Right lobe of liver (tissue), 6 donors: ENCODE results near the gene DPAGT1. TPM values are rescaled to one million over a fixed set of nuclear protein-coding genes. Genes with fewer than 3 reads are reported as not detected.

Experiments
- ATAC-seq, 4 donors: fragments of 200-7000 bp; cut with Tn5 transposase; one replicate each; pipeline ENCODE4 v1.9.1; 2020; ENCODE audit warnings: mild to moderate bottlenecking in 4 of 4, moderate library complexity in 4 of 4
- DNase-seq, 3 donors: peaks; one replicate each; pipeline ENCODE4 v3.0.0-alpha.2; 2020
- H3K27ac ChIP-seq, 3 donors: fragments of 200-600 bp; one replicate each; pipeline ENCODE4 v1.8.0; 2022
- H3K27me3 ChIP-seq, 2 donors: fragments of 200-600 bp; one replicate each; pipeline ENCODE4 v1.8.0; 2022
- H3K36me3 ChIP-seq, 4 donors: fragments of 200-600 bp; sonication (generic) in 1 of 4; one replicate each; pipeline versions ENCODE4 v1.5.1 to v1.8.0; 2017 to 2022; ENCODE audit warnings: control low read depth in 1 of 4
- H3K4me1 ChIP-seq, 4 donors: fragments of 200-600 bp; sonication (generic) in 1 of 4; one replicate each; pipeline versions ENCODE4 v1.5.1 to v1.8.0; 2017 to 2022; ENCODE audit warnings: control low read depth in 1 of 4
- H3K4me3 ChIP-seq, 3 donors: fragments of 200-600 bp; one replicate each; pipeline ENCODE4 v1.8.0; 2022
- H3K9me3 ChIP-seq, 4 donors: fragments of 200-600 bp; sonication (generic) in 1 of 4; one replicate each; pipeline versions ENCODE4 v1.5.1 to v1.8.0; 2017 to 2022; ENCODE audit warnings: control low read depth in 1 of 4
- POLR2A ChIP-seq: fragments of 450-650 bp; IDR thresholded peaks from one replicate; pipeline ENCODE4 v1.6.1; 2017; ENCODE audit warnings: antibody characterized with exemption, mild to moderate bottlenecking
- WGBS: methylation state at CpG from one replicate; pipeline ENCODE4 v1.1.6; 2018; ENCODE audit warnings: low coverage, low lambda C conversion rate; ENCODE audit not compliant: insufficient coverage; ENCODE audit errors: missing lambda C conversion rate; 5-methylcytosine and 5-hydroxymethylcytosine counted together
- intact Hi-C, 2 donors: fragments of 100-400 bp; cut with DNase I; formaldehyde crosslinking; loops; one replicate each; pipeline versions ENCODE4 v1.11.2 to v1.14.1; 2022
- total RNA-seq, 6 experiments: library from RNA; depleted of rRNA in 2 of 6; stranded (reverse); fragments of >200 nt in 2 of 6; fragmentation: NEBNext Ultra II Directional in 3 of 6; extraction: Animal tissue kit (Norgen Biotek cat#: 25700) in 3 of 6; gene quantifications; one replicate each; pipeline versions ENCODE4 v1.1.0 to v1.2.4, GENCODE V29; 2016 to 2023
- TF ChIP-seq, protein P1 (sequence below), 4 donors: fragments of 200-600 bp in 3 of 4; fragments of 450-650 bp in 1 of 4; IDR thresholded peaks; one replicate each; pipeline versions ENCODE4 v1.5.1 to v1.8.0; 2016 to 2022; ENCODE audit warnings: antibody characterized with exemption in 4 of 4, mild to moderate bottlenecking in 2 of 4
- donor health status: DM: no; HTN: yes; CAD: no.
- donor health status: DM: no; HTN: no; CAD: no.
- donor health status: DM: no; HTN: no; CAD: no.
- donor health status: DM: no; HTN: yes; CAD: no.
- donor health status: DM: no; HTN: yes; CAD: no.

DPAGT1 gene
- total RNA-seq, 6 experiments from 2014 or later = 29.8 to 55.5 (median 41.6) TPM

DNA sequence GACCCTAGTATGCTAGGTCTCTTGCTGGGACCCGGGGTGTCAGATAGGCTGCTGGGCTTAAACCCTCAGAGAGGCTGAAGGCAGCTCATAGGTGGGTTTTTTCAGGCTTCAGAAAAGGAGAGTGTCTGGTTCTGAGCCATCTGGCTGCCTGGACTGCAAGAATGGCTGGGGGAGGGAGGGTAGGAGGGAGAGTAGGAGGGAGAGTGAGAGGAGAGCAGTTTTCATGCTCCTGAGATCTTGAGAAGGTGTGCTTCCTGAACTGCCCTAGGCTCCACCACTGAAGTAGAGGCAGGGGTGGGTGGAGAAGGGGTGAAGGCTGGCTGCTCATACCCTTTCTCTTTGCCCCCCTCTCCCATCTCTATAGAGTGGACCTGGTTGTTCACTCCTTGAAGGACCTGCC lies 12.3 kb downstream of the DPAGT1 start:
- Histone ChIP-seq H3K27me3 (no peaks in the 10 kb centered on the region), H3K9me3 (no peaks in the 10 kb centered on the region), H3K27ac (no peak overlapping the region), H3K4me3 (no peak overlapping the region), H3K36me3 (no peaks in the 10 kb centered on the region), H3K4me1 (peaks cover 0 to 25% (median 11%) of the 10 kb centered on the region in 4 donors)
- TF ChIP-seq, protein P1, sequence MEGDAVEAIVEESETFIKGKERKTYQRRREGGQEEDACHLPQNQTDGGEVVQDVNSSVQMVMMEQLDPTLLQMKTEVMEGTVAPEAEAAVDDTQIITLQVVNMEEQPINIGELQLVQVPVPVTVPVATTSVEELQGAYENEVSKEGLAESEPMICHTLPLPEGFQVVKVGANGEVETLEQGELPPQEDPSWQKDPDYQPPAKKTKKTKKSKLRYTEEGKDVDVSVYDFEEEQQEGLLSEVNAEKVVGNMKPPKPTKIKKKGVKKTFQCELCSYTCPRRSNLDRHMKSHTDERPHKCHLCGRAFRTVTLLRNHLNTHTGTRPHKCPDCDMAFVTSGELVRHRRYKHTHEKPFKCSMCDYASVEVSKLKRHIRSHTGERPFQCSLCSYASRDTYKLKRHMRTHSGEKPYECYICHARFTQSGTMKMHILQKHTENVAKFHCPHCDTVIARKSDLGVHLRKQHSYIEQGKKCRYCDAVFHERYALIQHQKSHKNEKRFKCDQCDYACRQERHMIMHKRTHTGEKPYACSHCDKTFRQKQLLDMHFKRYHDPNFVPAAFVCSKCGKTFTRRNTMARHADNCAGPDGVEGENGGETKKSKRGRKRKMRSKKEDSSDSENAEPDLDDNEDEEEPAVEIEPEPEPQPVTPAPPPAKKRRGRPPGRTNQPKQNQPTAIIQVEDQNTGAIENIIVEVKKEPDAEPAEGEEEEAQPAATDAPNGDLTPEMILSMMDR (IDR thresholded peaks at IDR 0.05) = no peak
- TF ChIP-seq POLR2A = no peak
- DNase-seq (no peak), ATAC-seq (no peak)
- intact Hi-C loops = no loop called here
- WGBS = 86% methylated on average over 1 of the region's 1 CpG

DNA sequence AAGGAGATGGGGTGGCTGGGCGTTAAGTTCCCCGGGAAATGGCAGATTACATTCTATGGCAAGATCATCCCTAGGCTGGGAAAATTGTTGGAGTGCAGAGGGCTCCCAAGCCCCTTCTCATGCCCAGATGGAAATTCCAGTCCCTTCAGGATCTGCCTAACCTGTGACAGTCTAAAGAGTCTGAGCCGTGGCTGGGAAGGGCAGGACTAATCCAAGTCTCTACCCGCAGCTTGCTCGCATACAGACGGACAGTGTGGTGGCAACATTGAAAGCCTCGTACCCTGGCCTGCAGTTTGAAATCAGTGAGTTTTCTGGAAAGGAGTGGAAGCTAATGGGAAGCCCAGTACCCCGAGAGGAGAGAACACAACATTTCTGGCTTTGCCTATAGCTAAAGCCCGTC lies 13.2 kb downstream of the DPAGT1 start:
- Histone ChIP-seq H3K9me3 (no peaks in the 10 kb centered on the region), H3K27me3 (no peaks in the 10 kb centered on the region), H3K4me3 (no peak overlapping the region), H3K4me1 (peaks cover 0 to 19% (median 8%) of the 10 kb centered on the region in 4 donors), H3K27ac (no peak overlapping the region), H3K36me3 (no peaks in the 10 kb centered on the region)
- ATAC-seq (no peak), DNase-seq (no peak)
- WGBS = 87% methylated on average over 3 of the region's 9 CpGs
- TF ChIP-seq, protein P1 (IDR thresholded peaks at IDR 0.05) = no peak
- no peak for TF ChIP-seq POLR2A
- intact Hi-C loops = no loop called here

DNA sequence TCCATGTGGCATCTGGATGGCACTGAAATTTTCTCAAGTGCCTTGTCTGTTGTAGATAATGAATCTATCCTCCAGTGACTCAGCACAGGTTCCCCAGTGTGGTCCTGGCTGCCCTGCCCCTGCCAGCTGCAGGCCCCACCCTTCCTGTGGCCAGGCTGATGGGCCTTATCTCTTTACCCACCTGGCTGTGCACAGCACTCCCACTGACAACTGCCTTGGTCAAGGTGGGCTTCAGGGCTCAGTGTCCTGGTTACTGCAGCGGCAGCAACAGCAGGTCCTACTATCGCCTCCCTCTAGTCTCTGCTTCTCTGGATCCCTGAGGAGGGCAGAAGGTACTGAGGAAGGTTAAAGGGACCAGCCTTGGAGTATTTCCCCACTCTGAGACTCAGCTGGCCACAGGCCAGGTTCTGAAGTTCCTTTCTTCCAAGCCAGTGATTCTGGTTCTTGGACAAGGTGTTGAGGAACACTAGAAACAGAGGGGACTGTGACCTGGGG lies 13.9 kb downstream of the DPAGT1 start:
- ATAC-seq (no peak), DNase-seq (no peak)
- WGBS = 92% methylated on average over 2 of the region's 2 CpGs
- TF ChIP-seq, protein P1 (IDR thresholded peaks at IDR 0.05) = no peak
- no peak for TF ChIP-seq POLR2A
- no peaks in the 10 kb centered on the region for H3K9me3 ChIP-seq
- H3K27me3 ChIP-seq = no peaks in the 10 kb centered on the region
- no peak overlapping the region for H3K27ac ChIP-seq
- H3K36me3 ChIP-seq = no peaks in the 10 kb centered on the region
- H3K4me3 ChIP-seq = no peak overlapping the region
- peaks cover 0 to 13% (median 5%) of the 10 kb centered on the region in 4 donors for H3K4me1 ChIP-seq
- intact Hi-C loops = no loop called here

DNA sequence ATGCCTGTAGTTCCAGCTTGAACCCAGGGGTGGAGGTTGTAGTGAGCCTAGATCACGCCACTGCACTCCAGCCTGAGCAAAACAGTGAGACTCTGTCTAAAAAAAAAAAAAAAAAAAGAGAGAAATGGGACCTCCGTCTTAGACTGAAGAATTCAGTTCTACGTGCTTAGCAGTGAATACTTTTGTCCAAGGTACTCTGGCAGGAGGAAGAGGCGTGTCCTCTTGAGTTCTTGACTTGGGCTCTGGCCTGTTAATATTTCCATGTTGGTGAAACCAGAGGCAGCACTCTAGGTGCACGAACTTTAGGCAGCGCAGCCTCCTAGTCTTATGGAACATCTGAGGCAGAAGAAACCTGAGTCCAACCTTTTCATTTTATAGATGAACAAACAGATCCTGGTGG lies 14.5 kb downstream of the DPAGT1 start:
- Histone ChIP-seq H3K27ac (no peak overlapping the region), H3K27me3 (no peaks in the 10 kb centered on the region), H3K9me3 (no peaks in the 10 kb centered on the region), H3K4me3 (no peak overlapping the region), H3K36me3 (peaks cover 0 to 4% (median 0%) of the 10 kb centered on the region in 4 donors), H3K4me1 (peaks cover 0 to 13% (median 4%) of the 10 kb centered on the region in 4 donors)
- intact Hi-C loops = no loop called here
- TF ChIP-seq, protein P1 (IDR thresholded peaks at IDR 0.05) = no peak
- no peak for TF ChIP-seq POLR2A
- ATAC-seq = no peak
- 88% methylated on average over 3 of the region's 6 CpGs for WGBS
- no peak for DNase-seq

DNA sequence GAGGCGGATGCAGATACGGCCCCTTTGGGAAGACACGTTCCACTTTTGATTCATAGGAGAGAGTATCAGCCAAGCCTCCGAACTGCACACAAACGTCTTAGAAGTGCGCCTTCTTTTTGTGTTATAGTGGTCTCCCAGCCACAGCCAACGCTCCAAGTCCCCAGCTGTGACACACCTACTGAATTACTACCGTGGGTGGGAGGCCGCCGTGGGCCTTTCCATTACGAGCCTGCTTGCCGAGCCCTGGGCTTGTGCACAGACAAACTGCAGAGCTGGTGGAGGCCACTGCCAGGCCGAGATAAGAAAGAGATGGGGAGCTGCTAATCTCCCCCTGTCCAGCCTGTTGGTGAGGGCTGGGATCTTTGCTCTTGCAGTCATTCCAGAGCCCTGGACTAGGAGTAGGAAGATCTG lies 16.2 kb downstream of the DPAGT1 start:
- Histone ChIP-seq H3K4me1 (peaks cover 0 to 13% (median 4%) of the 10 kb centered on the region in 4 donors), H3K36me3 (peaks cover 0 to 20% (median 8%) of the 10 kb centered on the region in 4 donors), H3K9me3 (no peaks in the 10 kb centered on the region), H3K27ac (peak overlapping the region; percentile 75 to 91 (median 85)), H3K27me3 (no peaks in the 10 kb centered on the region), H3K4me3 (peak overlapping the region; percentile 71 to 98 (median 94))
- DNase-seq = no peak
- intact Hi-C loops = no loop called here
- ATAC-seq = peak in 1 of 4 donors; percentile 3
- 0% methylated on average over 8 of the region's 13 CpGs for WGBS
- no peak for TF ChIP-seq POLR2A
- TF ChIP-seq, protein P1 (IDR thresholded peaks at IDR 0.05) = no peak
